Pancreas (tissue), 10 donors: ENCODE results near the gene ERBB2. TPM values are rescaled to one million over a fixed set of nuclear protein-coding genes. Genes with fewer than 3 reads are reported as not detected.
A peak's percentile ranks its signal among the peaks of the same experiment; 100 is the strongest.

Source experiments
- ATAC-seq, 4 donors: fragments of 200-7000 bp; cut with Tn5 transposase; one replicate each; pipeline versions ENCODE4 v1.8.0 to v1.9.1; 2020; ENCODE audit warnings: mild to moderate bottlenecking in 4 of 4, moderate library complexity in 4 of 4
- DNase-seq, 6 donors: peaks; one replicate each; pipeline ENCODE4 v3.0.0-alpha.2; 2020
- FAIRE-seq: peaks from 2 replicates; lab custom pipeline; 2012; peaks lifted over from hg19 to GRCh38; lab: Jason Lieb, UNC
- H3K27ac ChIP-seq, 4 donors: fragments of 200-600 bp; sonication (generic); 1 replicate in 3 of 4; 2 replicates in 1 of 4; pipeline versions ENCODE4 v1.5.0 to v1.8.0; 2020
- H3K27me3 ChIP-seq, 4 donors: fragments of 200-600 bp; one replicate each; pipeline ENCODE4 v1.8.0; 2021
- H3K36me3 ChIP-seq, 3 donors: fragments of 200-600 bp; sonication (generic) in 1 of 3; one replicate each; pipeline versions ENCODE4 v1.5.0 to v1.8.0; 2020 to 2021
- H3K4me1 ChIP-seq, 3 donors: fragments of 200-600 bp; one replicate each; pipeline ENCODE4 v1.8.0; 2021
- H3K4me3 ChIP-seq, 4 donors: fragments of 200-600 bp; sonication (generic) in 2 of 4; one replicate each; pipeline versions ENCODE4 v1.5.0 to v1.8.0; 2020 to 2021
- H3K9me3 ChIP-seq, 4 donors: fragments of 200-600 bp; one replicate each; pipeline ENCODE4 v1.8.0; 2021
- WGBS, 2 donors: extraction: QIAGEN DNeasy Blood & Tissue Kit; methylation state at CpG; one replicate each; pipeline ENCODE4 v1.1.7; 2013; 5-methylcytosine and 5-hydroxymethylcytosine counted together
- intact Hi-C, 3 donors: fragments of 100-400 bp; cut with DNase I; formaldehyde crosslinking; loops; one replicate each; pipeline versions ENCODE4 v1.11.1 to v1.14.2; 2022
- polyA plus RNA-seq, 2 donors: library from polyadenylated mRNA; stranded (reverse); fragments of 200-250 nt; gene quantifications; one replicate each; pipeline ENCODE4 v1.2.3, GENCODE V29; 2013
- total RNA-seq, 6 donors: library from RNA; stranded (reverse); fragmentation: NEBNext Ultra II Directional in 4 of 6; extraction: Animal tissue kit (Norgen Biotek cat#: 25700) in 4 of 6; gene quantifications; one replicate each; pipeline versions ENCODE4 v1.2.1 to v1.2.4, GENCODE V29; 2021 to 2023
- TF ChIP-seq, protein P1 (sequence below), 4 donors: fragments of 200-600 bp; sonication (generic) in 3 of 4; IDR thresholded peaks; one replicate each; pipeline versions ENCODE4 v1.5.0 to v1.8.0; 2021; ENCODE audit warnings: antibody characterized with exemption in 4 of 4
- donor health status: healthy with polysubstance abuse.
- donor health status: DM: no; HTN: no; CAD: no; lungs with moderate emphysema.
- donor health status: DM: no; HTN: no; CAD: no.
- donor health status: control.
- donor health status: control.
- donor health status: Bipolar disorder and iron deficiency.
- donor health status: DM: yes; HTN: yes; CAD: no.
- donor health status: DM: no; HTN: no; CAD: no.
- donor health status: DM: no; HTN: no; CAD: no.
- donor health status: DM: yes; HTN: yes; CAD: no.

Gene ERBB2
- total and polyA plus RNA-seq, 8 donors, result 37.2 to 78.9 (median 43.9) TPM

DNA sequence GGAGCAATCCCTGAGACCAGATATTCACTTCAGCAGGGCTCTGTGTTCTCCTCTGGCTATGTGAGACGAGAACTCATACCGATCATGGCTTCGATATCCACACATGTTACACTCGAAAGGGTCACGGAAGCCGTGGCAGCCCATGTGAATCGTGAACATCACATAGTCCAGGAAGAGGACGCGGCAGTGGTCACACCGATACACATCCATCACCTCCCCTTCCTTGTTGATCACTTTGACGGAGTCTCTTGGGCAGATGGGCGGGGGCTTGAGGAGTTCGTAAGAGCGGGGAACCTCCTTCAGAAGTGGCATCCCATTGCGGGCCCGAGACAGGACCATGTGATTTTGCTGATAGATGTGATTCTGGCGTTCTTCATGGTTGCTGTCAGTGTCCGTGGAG is 65.9 kb downstream of the ERBB2 start:
- no peaks in the 10 kb centered on the region for H3K9me3 ChIP-seq
- no peaks in the 10 kb centered on the region for H3K27me3 ChIP-seq
- H3K27ac ChIP-seq, result no peak overlapping the region
- no peaks in the 10 kb centered on the region for H3K36me3 ChIP-seq
- H3K4me3 ChIP-seq, result no peak overlapping the region
- H3K4me1 ChIP-seq, result no peaks in the 10 kb centered on the region
- intact Hi-C loops, result no loop called here
- no peak for DNase-seq
- no peak for ATAC-seq
- no peak for FAIRE-seq
- TF ChIP-seq, protein P1, sequence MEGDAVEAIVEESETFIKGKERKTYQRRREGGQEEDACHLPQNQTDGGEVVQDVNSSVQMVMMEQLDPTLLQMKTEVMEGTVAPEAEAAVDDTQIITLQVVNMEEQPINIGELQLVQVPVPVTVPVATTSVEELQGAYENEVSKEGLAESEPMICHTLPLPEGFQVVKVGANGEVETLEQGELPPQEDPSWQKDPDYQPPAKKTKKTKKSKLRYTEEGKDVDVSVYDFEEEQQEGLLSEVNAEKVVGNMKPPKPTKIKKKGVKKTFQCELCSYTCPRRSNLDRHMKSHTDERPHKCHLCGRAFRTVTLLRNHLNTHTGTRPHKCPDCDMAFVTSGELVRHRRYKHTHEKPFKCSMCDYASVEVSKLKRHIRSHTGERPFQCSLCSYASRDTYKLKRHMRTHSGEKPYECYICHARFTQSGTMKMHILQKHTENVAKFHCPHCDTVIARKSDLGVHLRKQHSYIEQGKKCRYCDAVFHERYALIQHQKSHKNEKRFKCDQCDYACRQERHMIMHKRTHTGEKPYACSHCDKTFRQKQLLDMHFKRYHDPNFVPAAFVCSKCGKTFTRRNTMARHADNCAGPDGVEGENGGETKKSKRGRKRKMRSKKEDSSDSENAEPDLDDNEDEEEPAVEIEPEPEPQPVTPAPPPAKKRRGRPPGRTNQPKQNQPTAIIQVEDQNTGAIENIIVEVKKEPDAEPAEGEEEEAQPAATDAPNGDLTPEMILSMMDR (IDR thresholded peaks at IDR 0.05), result no peak
- 80 to 86% methylated on average over 18 of the region's 18 CpGs for WGBS, 2 donors

GRCh38 chr17:39767147-39767546 is 67.3 kb downstream of the ERBB2 start:
- Histone ChIP-seq H3K27ac (no peak overlapping the region), H3K9me3 (no peaks in the 10 kb centered on the region)

DNA sequence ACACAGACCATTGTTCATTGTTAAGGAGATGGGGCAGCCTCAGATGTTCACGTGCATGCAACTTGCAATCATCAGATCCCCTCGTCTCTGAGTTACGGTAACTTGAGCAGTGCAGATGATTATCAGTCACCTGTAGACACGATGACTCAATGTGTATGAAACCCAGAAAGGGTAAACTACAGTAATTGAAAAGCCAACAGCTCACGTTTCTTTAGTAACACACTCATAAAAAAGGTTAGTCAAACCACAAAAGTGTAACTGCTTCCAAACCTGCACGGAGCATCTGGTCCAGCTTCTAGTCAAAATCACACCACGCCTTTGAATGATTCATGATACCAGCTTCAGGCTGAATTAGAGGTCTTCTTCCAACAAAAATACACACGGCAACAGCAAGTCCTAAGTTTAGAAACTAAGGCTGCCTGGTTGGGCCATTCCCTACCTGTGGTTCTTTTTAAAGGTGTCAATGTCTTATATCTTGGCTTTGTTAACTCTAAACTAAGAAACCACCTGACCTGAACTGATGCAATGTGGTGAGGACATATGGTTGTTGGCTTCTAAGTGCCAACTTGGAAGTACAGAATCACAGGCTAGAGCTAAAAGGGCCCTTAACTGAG is 70.2 kb downstream of the ERBB2 start:
- intact Hi-C loops, result no loop called here
- Histone ChIP-seq H3K4me1 (no peaks in the 10 kb centered on the region), H3K36me3 (no peaks in the 10 kb centered on the region), H3K27ac (no peak overlapping the region), H3K4me3 (no peak overlapping the region), H3K9me3 (no peaks in the 10 kb centered on the region), H3K27me3 (no peaks in the 10 kb centered on the region)
- DNase-seq (no peak), ATAC-seq (peak in 2 of 4 donors; percentile 27 to 31), FAIRE-seq (no peak)
- WGBS, 2 donors, result 64 to 67% methylated on average over 8 of the region's 8 CpGs
- TF ChIP-seq, protein P1 (IDR thresholded peaks at IDR 0.05), result no peak

More at GRCh38 chr17:39767147-39767546, 67.3 kb downstream of the ERBB2 start:
- FAIRE-seq, result no peak
- no peaks in the 10 kb centered on the region for H3K36me3 ChIP-seq
- no peaks in the 10 kb centered on the region for H3K27me3 ChIP-seq
- no peak for ATAC-seq
- TF ChIP-seq, protein P1 (IDR thresholded peaks at IDR 0.05), result no peak
- no peak overlapping the region for H3K4me3 ChIP-seq
- intact Hi-C loops, result no loop called here
- no peaks in the 10 kb centered on the region for H3K4me1 ChIP-seq
- 67 to 73% methylated on average over 3 of the region's 3 CpGs for WGBS, 2 donors
- no peak for DNase-seq

DNA sequence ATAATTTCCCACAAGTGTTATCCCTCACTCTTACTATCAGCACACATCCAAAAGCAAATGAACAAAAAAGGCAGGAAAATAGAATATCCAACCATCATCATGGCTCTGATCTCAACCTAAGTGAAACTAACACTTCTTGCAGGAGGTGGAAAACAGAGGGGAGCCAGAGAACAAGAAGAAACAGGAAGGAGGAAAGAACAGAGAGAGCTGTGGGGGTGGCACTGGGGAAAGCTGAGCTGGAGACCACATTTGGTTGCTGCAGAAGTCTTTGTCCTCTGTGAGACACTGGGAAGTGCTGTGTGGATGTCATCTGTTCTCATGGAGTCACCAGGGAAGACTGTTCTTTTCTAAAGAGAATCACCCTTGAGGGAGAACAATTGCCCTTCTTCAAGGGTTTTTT is 72.6 kb downstream of the ERBB2 start:
- intact Hi-C loops, result no loop called here

More for the DNA sequence above, 72.6 kb downstream of the ERBB2 start:
- Histone ChIP-seq H3K4me1 (no peaks in the 10 kb centered on the region), H3K27ac (no peak overlapping the region), H3K27me3 (peaks cover 0 to 5% (median 0%) of the 10 kb centered on the region in 4 donors), H3K4me3 (no peak overlapping the region), H3K9me3 (no peaks in the 10 kb centered on the region), H3K36me3 (no peaks in the 10 kb centered on the region)
- FAIRE-seq, result no peak
- TF ChIP-seq, protein P1 (IDR thresholded peaks at IDR 0.05), result no peak
- ATAC-seq, result no peak
- no peak for DNase-seq
